NCI-H1092 treated with DMSO at 0.1 percent for 48 hours (cell line): ENCODE measurements around the gene LRIG1.

Experiments used
- DNase-seq: peaks from one replicate; lab custom pipeline; 2025; lab: John Stamatoyannopoulos, UW

The LRIG1 gene

GRCh38 chr3:66502981-66503380 lies 2.2 kb upstream of the LRIG1 start:
- DNase-seq = no peak

GRCh38 chr3:66502245-66502874 lies 1.5 kb upstream of the LRIG1 start:
- DNase-seq = no peak

GRCh38 chr3:66501483-66502244 lies 842 bp upstream of the LRIG1 start:
- DNase-seq = no peak

- DNase-seq = peak; percentile 10
Observed at GRCh38 chr3:66499881-66500575, 794 bp downstream of the LRIG1 start.

GRCh38 chr3:66498687-66499621 lies 1.9 kb downstream of the LRIG1 start:
- DNase-seq = no peak

GRCh38 chr3:66497985-66498671 lies 2.7 kb downstream of the LRIG1 start:
- DNase-seq = no peak

- no peak for DNase-seq
Observed at GRCh38 chr3:66497288-66497984, 3.4 kb downstream of the LRIG1 start.

- DNase-seq = no peak
Observed at GRCh38 chr3:66496746-66497145, 4.1 kb downstream of the LRIG1 start.

GRCh38 chr3:66496301-66496700 lies 4.5 kb downstream of the LRIG1 start:
- DNase-seq = no peak

- DNase-seq = no peak
Observed at GRCh38 chr3:66495668-66496045, 5.2 kb downstream of the LRIG1 start.

GRCh38 chr3:66494959-66495667 lies 5.7 kb downstream of the LRIG1 start:
- no peak for DNase-seq

GRCh38 chr3:66493458-66494099 lies 7.2 kb downstream of the LRIG1 start:
- no peak for DNase-seq

- DNase-seq = no peak
Observed at GRCh38 chr3:66492672-66493071, 8.2 kb downstream of the LRIG1 start.

GRCh38 chr3:66492071-66492470 lies 8.8 kb downstream of the LRIG1 start:
- no peak for DNase-seq

- DNase-seq = no peak
Observed at GRCh38 chr3:66490984-66491383, 9.8 kb downstream of the LRIG1 start.

- DNase-seq = no peak
Observed at GRCh38 chr3:66490214-66490613, 10.6 kb downstream of the LRIG1 start.

GRCh38 chr3:66489581-66489980 lies 11.2 kb downstream of the LRIG1 start:
- no peak for DNase-seq

- DNase-seq = no peak
Observed at GRCh38 chr3:66489115-66489514, 11.7 kb downstream of the LRIG1 start.

- no peak for DNase-seq
Observed at GRCh38 chr3:66488492-66488891, 12.3 kb downstream of the LRIG1 start.

GRCh38 chr3:66487465-66487864 lies 13.4 kb downstream of the LRIG1 start:
- no peak for DNase-seq
